SJSA1 (cell line): ENCODE measurements around the gene GSG1L2. TPM values are rescaled to one million over a fixed set of nuclear protein-coding genes. Genes with fewer than 3 reads are reported as not detected.
"Not testable (repeated sequence)": the region's sequence is repeated elsewhere in the genome, so short reads cannot be mapped to it uniquely, and the experiment has no call there.

Experiments
- DNase-seq, 2 experiments: peaks; one replicate each; pipeline ENCODE4 v3.0.0-alpha.2; 2015 to 2020; ENCODE audit warnings: low spot score in 2 of 2, low read depth in 1 of 2
- H3K27ac ChIP-seq: fragments of 250-450 bp; sonication (Bioruptor Pico); 2 replicates; pipeline ENCODE4 v1.5.1; 2020; ENCODE audit warnings: mild to moderate bottlenecking, moderate library complexity
- H3K27me3 ChIP-seq: fragments of 250-450 bp; sonication (Bioruptor Pico); replicated peaks from 2 replicates; pipeline ENCODE4 v1.5.1; 2020; ENCODE audit warnings: mild to moderate bottlenecking, moderate library complexity
- H3K36me3 ChIP-seq: fragments of 250-450 bp; sonication (Bioruptor Pico); 2 replicates; pipeline ENCODE4 v1.5.1; 2020; ENCODE audit warnings: mild to moderate bottlenecking
- H3K4me1 ChIP-seq: fragments of 250-450 bp; sonication (Bioruptor Pico); replicated peaks from 2 replicates; pipeline ENCODE4 v1.6.1; 2021; ENCODE audit warnings: mild to moderate bottlenecking
- H3K4me3 ChIP-seq: fragments of 250-450 bp; sonication (Bioruptor Pico); 2 replicates; pipeline ENCODE4 v1.5.1; 2020; ENCODE audit warnings: mild to moderate bottlenecking
- H3K9me3 ChIP-seq: fragments of 250-450 bp; sonication (Bioruptor Pico); replicated peaks from 2 replicates; pipeline ENCODE4 v1.5.1; 2020; ENCODE audit warnings: mild to moderate bottlenecking
- total RNA-seq: library from RNA; depleted of rRNA; stranded (reverse); fragments of >200 nt; shearing (Covaris generic); gene quantifications from 2 replicates; pipeline ENCODE4 v1.2.3, GENCODE V29; 2014

The GSG1L2 gene
- total RNA-seq, 1 experiment from 2014 or later, result not detected

DNA sequence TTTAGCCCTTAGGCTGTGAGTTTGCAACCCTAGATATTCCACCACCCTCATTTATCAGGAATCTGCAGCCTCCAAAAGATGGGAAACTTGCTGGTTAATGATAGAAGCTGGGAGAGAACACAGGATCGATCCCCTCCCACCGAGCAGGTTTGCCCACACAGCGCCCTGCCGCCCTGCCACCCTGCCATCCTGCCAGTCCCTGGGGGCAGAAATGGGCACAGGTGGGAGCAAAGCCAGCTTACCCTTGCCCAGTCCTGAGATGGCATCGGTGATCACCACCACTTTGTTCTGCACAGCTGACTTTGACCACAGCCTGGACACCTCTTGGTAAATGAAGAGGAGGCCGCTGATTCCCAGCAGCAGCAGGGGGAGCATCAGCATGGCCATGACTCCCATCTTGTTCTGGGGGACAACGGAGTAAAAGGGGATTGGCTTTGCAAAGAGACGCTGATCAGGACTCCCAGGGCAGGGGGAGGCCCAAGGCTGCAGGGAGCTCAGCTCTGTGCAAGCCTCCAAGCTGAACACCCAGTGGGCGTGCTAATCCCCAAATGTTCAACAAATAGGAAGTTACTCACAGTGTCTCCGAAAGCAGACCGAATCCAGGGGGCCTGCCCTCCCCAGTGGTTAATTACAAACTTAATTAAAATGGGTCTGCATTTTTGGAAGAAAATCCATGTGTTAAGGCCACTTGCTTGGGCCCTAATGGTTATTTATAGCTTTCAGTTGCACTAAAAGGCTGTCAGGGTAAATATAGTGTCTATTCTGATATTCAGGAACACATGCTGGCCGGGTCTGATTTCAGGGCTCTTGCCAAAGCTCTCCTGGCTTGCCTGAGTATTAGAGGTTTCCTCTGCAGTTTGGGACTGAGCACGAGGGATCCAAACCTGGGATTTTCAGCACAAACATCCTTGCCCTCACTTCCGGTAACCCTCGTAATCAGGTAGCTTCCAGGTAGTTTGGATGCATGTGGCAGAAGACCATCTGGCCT is 30.7 kb downstream of the GSG1L2 start, which contains the start of gene DHRS7C:
Gene DHRS7C, minus strand, starts transcription at position 704 of the 988 bp plus-strand sequence. Its CDS starts 308 bp downstream, at position 396.
- no peaks in the 10 kb centered on the region for H3K27me3 ChIP-seq
- H3K9me3 ChIP-seq, result no peaks in the 10 kb centered on the region

DNA sequence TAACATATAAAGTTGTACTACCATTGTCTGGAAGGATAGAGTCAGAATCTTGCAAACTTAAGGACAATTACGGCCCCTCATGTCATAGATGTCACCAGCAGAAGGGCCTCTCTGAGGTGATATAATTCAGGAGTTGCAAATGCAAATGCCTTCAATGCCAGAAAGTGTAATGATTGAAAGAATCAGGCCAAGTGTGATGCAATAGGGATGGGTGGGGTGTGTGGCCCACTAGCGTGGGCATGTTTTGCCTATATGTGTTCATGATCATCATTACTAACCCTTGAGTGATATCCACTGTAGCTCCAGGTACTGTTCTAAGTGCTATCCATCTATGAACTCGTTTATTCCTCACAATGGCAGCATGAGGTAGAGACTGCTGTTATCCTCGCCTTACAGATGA is 31.6 kb downstream of the GSG1L2 start:
- Histone ChIP-seq H3K27ac (no peak overlapping the region), H3K4me1 (no peaks in the 10 kb centered on the region), H3K27me3 (no peaks in the 10 kb centered on the region), H3K4me3 (no peak overlapping the region), H3K9me3 (no peaks in the 10 kb centered on the region), H3K36me3 (no peaks in the 10 kb centered on the region)
- no peak for DNase-seq

More for the DNA sequence above, 30.7 kb downstream of the GSG1L2 start, which contains the start of gene DHRS7C:
- H3K36me3 ChIP-seq, result no peaks in the 10 kb centered on the region
- H3K27ac ChIP-seq, result no peak within 1 kb of the TSS
- DNase-seq, result no peak
- no peaks in the 10 kb centered on the region for H3K4me1 ChIP-seq
- no peak within 1 kb of the TSS for H3K4me3 ChIP-seq

DNA sequence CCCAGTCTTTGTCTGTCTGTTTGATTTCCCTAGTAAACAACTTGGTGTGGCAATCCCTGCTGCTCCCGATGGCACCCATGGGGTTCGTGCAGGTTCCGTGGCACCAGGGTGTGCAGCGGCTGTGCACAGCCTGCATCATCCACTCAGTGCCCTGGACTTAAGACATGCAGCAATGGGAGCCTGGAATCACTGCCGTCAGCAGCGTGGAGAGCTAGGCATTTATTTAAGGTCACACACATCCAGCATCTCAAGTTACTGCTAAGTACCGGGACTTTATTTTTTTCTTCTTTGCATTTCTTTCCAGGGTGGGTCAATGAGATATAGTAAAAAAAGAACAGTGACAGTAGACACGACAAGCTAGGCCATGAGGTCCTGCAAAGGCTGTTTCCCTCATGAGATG is 33.3 kb downstream of the GSG1L2 start:
- Histone ChIP-seq H3K27ac (no peak overlapping the region), H3K4me3 (no peak overlapping the region), H3K36me3 (no peaks in the 10 kb centered on the region), H3K27me3 (no peaks in the 10 kb centered on the region), H3K9me3 (no peaks in the 10 kb centered on the region), H3K4me1 (no peaks in the 10 kb centered on the region)
- no peak for DNase-seq

DNA sequence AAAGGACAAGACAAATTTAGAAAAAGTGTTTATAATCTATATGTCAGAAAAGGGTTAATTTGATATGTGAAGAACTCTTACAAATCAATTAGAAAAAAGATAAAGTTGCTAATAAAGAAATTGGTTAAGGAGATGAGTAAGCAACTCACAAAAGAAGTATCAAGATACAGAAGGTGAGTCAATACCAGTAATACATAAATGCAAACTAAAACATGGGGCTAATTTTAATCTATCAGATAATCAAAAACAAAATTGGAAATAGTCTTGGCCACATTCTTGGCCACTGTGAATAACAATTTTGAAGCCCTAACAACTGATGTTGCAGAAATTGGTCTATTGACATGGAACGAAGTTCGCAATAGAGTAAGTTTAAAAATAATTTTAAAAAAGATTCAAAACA is 37.3 kb downstream of the GSG1L2 start:
- no peaks in the 10 kb centered on the region for H3K4me1 ChIP-seq

DNA sequence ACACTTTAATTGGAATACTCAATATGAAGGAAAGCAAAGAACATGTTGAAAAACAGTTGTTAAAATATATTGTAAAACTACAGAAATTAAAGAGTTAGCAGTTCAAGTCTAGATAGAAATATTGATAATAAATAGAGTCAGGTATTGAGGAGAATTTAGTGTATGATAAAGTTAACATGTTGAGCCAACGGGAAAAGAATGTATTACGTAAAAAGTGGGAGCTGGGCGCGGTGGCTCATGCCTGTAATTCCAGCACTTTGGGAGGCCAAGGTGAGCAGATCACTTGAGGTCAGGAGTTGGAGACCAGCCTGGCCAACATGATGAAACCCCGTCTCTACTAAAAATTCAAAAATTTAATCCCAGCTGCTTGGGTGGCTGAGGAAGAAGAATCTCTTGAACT is 38.4 kb downstream of the GSG1L2 start:
- H3K36me3 ChIP-seq, DNase-seq, H3K4me1 ChIP-seq: not testable (repeated sequence)

More for the DNA sequence above, 37.3 kb downstream of the GSG1L2 start:
- Histone ChIP-seq H3K27me3 (no peaks in the 10 kb centered on the region), H3K36me3 (no peaks in the 10 kb centered on the region), H3K27ac (no peak overlapping the region), H3K9me3 (no peaks in the 10 kb centered on the region), H3K4me3 (no peak overlapping the region)
- DNase-seq, result no peak

DNA sequence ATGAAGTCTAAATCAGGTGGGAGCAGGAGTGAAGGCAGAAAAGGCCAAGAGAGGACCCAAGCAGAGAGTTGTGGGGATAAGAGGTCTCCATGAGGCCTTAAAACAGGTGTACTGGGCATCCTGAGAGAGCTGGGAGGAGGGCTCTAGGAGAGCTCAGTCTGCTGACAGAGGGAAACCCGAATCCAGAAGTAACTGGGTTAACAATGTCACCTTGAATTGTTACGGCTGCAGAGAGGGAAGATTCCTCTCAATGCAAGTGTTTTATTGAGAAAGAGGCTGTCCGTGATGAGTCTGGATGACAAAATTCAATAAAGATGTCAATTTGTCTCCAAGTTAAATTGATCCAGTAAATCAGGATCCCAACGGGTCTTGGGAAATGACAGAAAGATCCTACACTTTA is 38.8 kb downstream of the GSG1L2 start:
- no peak overlapping the region for H3K4me3 ChIP-seq
- H3K9me3 ChIP-seq, result no peaks in the 10 kb centered on the region
- H3K27me3 ChIP-seq, result no peaks in the 10 kb centered on the region
- no peak for DNase-seq
- H3K36me3 ChIP-seq, result no peaks in the 10 kb centered on the region
- H3K27ac ChIP-seq, result no peak overlapping the region
- H3K4me1 ChIP-seq, result no peaks in the 10 kb centered on the region

More for the DNA sequence above, 38.4 kb downstream of the GSG1L2 start:
- H3K27me3 ChIP-seq, H3K4me3 ChIP-seq, H3K27ac ChIP-seq, H3K9me3 ChIP-seq: not testable (repeated sequence)

DNA sequence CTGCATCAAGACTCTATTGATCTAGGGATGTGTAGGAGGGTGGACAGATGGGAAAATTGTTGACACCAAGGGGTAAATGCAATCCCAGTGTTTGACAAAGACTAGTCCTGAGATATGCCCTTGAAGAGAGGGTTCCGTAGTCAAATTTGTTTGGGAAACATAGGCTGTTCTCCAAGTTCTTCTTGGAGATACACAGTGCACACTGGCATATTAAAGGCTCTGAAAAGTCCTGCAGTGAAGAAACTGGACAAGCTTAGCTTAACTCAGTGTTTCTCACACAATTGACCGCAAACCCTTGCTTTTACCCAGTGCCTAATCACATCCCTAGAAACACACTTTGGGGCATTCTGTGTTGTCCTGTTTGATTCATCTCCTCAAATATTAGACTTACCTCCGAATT is 41.3 kb downstream of the GSG1L2 start:
- Histone ChIP-seq H3K27me3 (no peaks in the 10 kb centered on the region), H3K4me1 (no peaks in the 10 kb centered on the region), H3K4me3 (no peak overlapping the region), H3K9me3 (no peaks in the 10 kb centered on the region), H3K36me3 (no peaks in the 10 kb centered on the region), H3K27ac (no peak overlapping the region)
- no peak for DNase-seq

- Histone ChIP-seq H3K4me1 (no peaks in the 10 kb centered on the region), H3K4me3 (no peak overlapping the region), H3K27me3 (no peaks in the 10 kb centered on the region)
Observed at GRCh38 chr17:9776911-9777310, 45.0 kb downstream of the GSG1L2 start.

GRCh38 chr17:9772658-9773057 is 49.2 kb downstream of the GSG1L2 start:
- H3K4me3 ChIP-seq, result no peak overlapping the region
- H3K9me3 ChIP-seq, result no peaks in the 10 kb centered on the region
- no peaks in the 10 kb centered on the region for H3K27me3 ChIP-seq
- no peaks in the 10 kb centered on the region for H3K36me3 ChIP-seq
- no peaks in the 10 kb centered on the region for H3K4me1 ChIP-seq
- no peak overlapping the region for H3K27ac ChIP-seq
- no peak for DNase-seq

More at GRCh38 chr17:9776911-9777310, 45.0 kb downstream of the GSG1L2 start:
- no peaks in the 10 kb centered on the region for H3K36me3 ChIP-seq
- H3K9me3 ChIP-seq, result no peaks in the 10 kb centered on the region
- no peak overlapping the region for H3K27ac ChIP-seq
- DNase-seq, result no peak

GRCh38 chr17:9771465-9771864 is 50.4 kb downstream of the GSG1L2 start:
- no peak overlapping the region for H3K4me3 ChIP-seq
- H3K36me3 ChIP-seq, result no peaks in the 10 kb centered on the region
- H3K4me1 ChIP-seq, result no peaks in the 10 kb centered on the region
- no peaks in the 10 kb centered on the region for H3K27me3 ChIP-seq
- H3K27ac ChIP-seq, result no peak overlapping the region
- DNase-seq, result no peak
- H3K9me3 ChIP-seq, result no peaks in the 10 kb centered on the region

DNA sequence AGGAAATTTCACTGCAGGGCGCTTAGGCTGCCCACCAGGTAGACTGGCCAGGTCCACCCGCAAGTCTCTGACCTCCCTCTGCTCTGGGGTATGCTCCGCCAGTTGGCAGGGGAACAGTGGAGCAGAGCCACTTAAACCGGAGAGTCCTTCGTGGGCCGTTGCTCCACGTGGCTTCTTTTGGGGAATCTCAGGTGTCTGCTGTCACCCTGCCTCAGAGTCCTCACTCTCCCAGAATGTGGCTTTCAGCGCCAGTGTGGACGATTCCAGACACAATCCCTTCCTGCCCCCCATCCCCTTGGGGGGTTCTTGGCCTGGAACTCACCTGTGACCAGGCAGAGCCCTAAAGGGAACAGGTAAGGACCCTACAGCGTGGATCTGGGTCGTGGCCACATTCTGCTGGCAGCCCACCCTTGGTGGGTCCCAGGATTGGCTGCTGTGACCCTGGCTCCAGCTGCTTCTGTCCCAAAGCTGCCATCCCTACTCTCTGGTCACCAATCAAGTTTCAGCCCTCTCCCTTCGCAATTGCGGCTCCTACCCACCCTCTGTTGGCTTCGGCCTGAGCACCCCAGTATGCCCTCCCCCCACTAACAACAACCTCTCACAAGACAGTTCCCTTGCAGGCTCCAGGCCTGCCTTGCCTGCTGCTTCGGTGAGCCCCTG is 52.7 kb downstream of the GSG1L2 start:
- Histone ChIP-seq H3K27ac (no peak overlapping the region), H3K9me3 (no peaks in the 10 kb centered on the region), H3K36me3 (no peaks in the 10 kb centered on the region), H3K27me3 (no peaks in the 10 kb centered on the region), H3K4me1 (no peaks in the 10 kb centered on the region), H3K4me3 (no peak overlapping the region)
- no peak for DNase-seq

- H3K27me3 ChIP-seq, result no peaks in the 10 kb centered on the region
- no peaks in the 10 kb centered on the region for H3K9me3 ChIP-seq
- peak in 1 of 2 experiments; percentile 35 for DNase-seq
- H3K27ac ChIP-seq, result no peak overlapping the region
- H3K4me3 ChIP-seq, result no peak overlapping the region
- no peaks in the 10 kb centered on the region for H3K4me1 ChIP-seq
- no peaks in the 10 kb centered on the region for H3K36me3 ChIP-seq
Observed at GRCh38 chr17:9768381-9768934, 53.4 kb downstream of the GSG1L2 start.

DNA sequence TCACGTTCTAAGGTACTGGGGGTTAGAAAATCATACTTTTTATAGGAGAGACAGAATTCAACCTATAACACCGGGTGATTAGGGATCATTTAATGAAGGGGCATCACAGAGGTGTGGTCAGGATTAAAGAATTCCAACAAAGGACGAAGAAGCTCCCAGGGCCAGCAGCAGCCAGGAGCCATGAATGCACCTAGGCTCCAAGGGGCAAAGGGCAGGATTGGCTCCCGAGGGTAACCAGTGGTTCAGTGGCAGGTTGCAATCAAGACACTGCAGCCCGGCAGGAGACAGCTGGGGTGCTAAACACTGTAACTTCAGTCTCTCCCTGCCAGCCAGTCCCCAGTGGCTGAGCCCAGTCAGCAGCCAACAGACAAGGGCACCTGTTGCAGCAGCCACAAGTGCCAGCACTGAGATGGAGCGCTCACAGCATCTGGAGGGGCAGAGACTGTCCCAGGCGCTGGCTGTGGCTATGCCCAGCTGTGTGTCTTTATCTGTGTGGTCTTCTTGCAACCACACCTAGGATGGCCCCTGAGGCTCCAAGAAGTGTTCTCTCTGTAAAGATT is 54.4 kb downstream of the GSG1L2 start:
- Histone ChIP-seq H3K4me3 (no peak overlapping the region), H3K9me3 (no peaks in the 10 kb centered on the region), H3K27ac (no peak overlapping the region), H3K36me3 (no peaks in the 10 kb centered on the region), H3K4me1 (no peaks in the 10 kb centered on the region), H3K27me3 (no peaks in the 10 kb centered on the region)
- DNase-seq, result no peak
